H54 (cell line): ENCODE data around the gene SUPT3H.
A peak's percentile ranks its signal among the peaks of the same experiment; 100 is the strongest.
"Not testable (repeated sequence)": the region's sequence is repeated elsewhere in the genome, so short reads cannot be mapped to it uniquely, and the experiment has no call there.

Experiments used
- DNase-seq: peaks from one replicate; pipeline ENCODE4 v3.0.0; 2011; ENCODE audit warnings: low spot score, mixed read lengths; ENCODE audit not compliant: insufficient read length
- FAIRE-seq: peaks from 3 replicates; lab custom pipeline; 2011; peaks lifted over from hg19 to GRCh38; lab: Jason Lieb, UNC
- POLR2A ChIP-seq: IDR thresholded peaks from 2 replicates; pipeline ENCODE4 v1.6.1; 2011; ENCODE audit warnings: low read depth, mild to moderate bottlenecking, low read length

SUPT3H gene

DNA sequence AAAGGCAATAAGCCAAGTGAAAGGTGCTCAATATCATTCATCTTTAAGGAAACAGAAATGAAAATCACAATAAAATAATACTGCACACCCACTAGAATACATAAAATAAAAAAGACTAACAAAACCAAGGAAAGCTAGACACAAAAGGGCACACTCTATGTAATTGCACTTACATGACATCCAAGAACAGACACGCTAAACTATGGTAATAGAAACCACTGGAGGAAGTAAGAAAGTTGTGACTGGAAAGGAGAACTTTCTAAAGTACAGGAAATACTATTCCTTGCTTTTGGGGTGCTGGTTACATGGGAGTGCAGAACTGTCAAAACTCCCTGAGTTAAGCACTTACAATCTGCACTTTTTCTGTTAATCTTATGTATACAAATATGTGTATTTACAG, 303.3 kb downstream of the SUPT3H start:
- no peak for DNase-seq
- no peak for TF ChIP-seq POLR2A
- no peak for FAIRE-seq

DNA sequence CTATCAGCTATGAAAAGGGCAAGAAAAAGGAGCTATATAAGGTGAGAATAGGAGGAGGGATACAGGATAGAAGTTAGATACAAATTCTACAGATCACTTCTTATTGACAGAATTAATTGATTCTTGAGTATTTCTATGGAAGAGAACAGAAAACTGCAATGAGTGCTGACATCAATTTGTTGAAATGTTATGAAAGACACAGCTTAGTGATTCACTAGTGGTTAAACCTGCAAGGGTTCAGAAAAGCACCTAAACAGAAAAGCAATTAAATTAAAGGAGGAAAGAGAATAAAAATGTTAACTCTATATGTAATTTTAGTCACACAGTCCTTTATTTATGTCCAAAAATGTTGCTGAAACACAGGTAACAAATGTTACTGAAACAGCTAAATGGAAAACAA, 304.0 kb downstream of the SUPT3H start:
- TF ChIP-seq POLR2A = no peak
- FAIRE-seq (no peak), DNase-seq (no peak)

DNA sequence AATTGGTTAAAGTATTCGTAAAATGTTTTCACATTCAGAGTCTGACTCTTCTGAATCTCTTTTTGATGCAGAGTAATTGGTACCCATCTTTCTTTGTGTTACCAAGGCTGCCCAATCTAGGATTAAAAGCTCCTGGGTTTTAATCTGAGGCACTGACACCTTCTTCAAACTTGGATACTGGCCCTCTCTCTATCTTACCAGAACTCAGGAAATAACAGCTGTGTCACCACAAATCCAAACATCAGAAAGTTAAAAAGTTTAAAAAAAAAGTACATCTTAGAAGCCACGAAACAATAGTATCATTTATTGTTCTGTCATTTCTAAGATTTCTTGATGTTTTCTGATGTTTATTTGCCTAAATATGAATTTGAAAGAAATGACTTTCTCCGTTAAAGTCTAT, 305.1 kb downstream of the SUPT3H start:
- TF ChIP-seq POLR2A = no peak
- DNase-seq = no peak
- FAIRE-seq = peak; percentile 27

DNA sequence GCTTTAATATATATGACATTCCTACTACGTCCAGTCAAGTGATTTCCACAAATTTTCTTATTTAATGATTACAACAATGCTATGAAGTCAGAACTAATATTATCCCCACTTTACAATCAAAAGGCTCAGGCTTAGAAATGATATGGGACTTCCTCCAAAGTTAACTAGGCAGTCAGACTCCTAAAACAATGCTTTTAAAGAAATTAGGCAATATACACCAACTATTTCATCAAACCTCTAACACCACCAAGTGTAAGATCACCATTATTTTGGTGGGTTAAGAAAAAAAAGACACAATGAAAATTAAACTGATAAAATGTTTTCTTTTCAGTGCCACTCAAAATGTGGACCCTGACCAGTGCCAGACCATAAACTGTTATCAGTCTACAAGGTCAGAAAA, 305.7 kb downstream of the SUPT3H start:
- no peak for DNase-seq
- FAIRE-seq = no peak
- no peak for TF ChIP-seq POLR2A

DNA sequence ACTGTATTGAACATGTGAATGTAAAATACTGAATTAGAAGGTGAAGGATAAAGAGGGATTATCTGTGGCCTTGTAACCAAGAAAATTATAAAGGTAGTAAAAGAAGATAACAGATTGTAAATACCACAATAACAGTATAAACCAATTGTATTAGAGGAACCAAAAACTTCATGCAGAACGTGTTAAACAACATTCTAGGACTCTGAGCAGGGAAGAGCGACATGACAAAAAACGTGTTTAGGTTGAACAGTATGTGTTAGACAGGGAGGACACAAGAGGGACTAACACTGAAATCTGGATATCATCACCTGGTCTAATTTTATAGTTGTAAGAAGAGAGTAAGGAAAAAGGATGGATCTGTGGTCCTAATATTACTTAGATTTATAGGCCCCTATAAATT, 308.6 kb downstream of the SUPT3H start:
- no peak for FAIRE-seq
- DNase-seq = no peak
- no peak for TF ChIP-seq POLR2A

DNA sequence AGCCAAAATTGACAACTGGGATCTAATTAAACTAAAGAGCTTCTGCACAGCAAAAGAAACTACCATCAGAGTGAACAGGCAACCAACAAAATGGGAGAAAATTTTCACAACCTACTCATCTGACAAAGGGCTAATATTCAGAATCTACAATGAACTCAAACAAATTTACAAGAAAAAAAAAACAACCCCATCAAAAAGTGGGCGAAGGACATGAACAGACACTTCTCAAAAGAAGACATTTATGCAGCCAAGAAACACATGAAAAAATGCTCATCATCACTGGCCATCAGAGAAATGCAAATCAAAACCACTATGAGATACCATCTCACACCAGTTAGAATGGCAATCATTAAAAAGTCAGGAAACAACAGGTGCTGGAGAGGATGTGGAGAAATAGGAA, 310.3 kb downstream of the SUPT3H start:
- DNase-seq, FAIRE-seq: not testable (repeated sequence)

DNA sequence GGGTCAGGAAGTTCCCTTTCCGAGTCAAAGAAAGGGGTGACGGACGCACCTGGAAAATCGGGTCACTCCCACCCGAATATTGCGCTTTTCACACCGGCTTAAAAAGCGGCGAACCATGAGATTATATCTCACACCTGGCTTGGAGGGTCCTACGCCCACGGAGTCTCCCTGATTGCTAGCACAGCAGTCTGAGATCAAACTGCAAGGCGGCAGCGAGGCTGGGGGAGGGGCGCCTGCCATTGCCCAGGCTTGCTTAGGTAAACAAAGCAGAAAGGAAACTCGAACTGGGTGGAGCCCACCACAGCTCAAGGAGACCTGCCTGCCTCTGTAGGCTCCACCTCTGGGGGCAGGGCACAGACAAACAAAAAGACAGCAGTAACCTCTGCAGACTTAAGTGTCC, 315.1 kb downstream of the SUPT3H start:
- not testable (repeated sequence) for DNase-seq, FAIRE-seq

DNA sequence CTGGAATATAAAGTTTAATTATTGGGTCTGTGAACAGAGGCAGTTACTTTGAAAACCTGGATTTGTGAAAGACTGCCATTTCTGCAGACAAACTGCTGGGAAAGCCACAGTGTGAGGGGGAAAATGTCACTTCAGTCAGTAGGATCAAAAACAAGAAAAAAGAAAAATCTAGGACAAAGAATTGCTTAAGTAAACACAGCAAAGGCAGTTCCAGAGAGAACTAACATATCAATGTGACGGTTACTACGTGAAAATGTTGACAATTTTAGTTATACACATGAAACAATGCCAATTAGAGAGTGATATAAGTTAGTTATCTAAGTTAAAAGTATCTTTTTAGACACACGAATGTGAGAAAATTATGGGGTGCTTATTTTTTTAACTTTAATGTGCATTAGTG, 320.0 kb downstream of the SUPT3H start:
- TF ChIP-seq POLR2A = no peak
- FAIRE-seq (no peak), DNase-seq (no peak)

DNA sequence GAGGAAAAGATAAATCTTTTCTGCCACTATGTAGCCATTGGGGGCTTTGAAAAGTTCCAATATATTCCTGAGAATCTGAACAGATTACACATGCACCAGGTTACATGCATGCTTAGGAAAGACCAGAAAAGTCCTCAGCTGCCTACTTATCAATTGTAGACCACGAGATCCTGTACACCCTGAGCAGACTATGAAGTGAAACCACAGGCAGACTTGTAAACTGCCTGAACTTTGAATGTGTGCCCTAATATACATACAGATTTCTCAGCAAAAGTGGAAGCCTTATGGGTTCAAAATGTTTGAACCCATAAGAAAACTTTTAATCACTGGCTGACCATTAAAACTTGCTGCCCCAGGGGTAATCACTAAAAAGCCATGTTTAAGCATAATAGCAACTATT, 323.1 kb downstream of the SUPT3H start:
- TF ChIP-seq POLR2A = no peak
- DNase-seq (no peak), FAIRE-seq (no peak)

DNA sequence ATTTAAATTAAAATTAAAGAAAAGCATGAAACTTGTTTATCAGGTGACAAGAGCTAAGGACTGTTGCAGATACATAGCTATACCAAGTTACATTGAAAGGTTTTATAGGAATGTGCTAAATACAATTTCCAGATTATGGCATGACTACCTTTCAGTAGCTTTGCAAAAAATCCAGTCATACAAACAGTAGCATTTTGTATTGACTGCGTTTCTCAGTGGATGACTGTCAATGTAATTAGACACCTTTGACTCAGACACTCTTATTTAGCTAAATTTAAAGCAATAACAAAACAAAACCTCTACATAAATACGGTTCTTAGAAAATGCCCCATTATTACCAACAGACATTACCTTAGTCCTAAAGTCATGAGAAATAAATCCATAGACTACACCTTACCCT, 325.4 kb downstream of the SUPT3H start:
- no peak for TF ChIP-seq POLR2A
- no peak for DNase-seq
- peak; percentile 86 for FAIRE-seq

DNA sequence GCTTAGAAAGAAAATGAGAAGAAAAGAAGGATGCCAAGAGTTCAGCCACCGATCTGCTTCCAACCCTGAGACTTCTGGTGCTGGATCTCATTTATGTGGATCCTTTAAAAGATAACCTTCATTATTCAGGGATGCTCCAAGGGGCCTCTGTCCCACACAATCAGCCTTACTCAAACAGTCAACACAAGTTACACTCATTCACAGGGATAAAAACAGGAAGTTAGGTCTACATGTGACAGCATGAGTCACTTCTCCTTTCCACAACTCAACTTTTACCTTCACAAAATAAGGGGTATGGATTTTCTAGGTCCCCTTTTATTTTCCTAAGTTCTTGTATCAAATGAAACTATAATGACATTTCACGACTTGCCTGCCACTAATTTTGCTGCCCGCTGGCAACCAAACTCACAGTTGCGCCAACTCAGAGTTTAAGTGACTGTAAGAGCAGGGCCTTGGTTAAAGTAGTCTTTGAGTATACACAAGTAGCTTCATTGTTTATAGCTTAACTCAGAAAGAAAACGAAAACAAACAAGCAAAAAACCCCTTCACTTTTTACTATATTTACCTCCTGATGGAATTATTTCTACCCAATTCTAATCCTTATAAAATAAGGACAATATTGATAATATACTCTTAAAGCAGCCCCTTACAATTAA, 328.4 kb downstream of the SUPT3H start:
- FAIRE-seq (peak; percentile 86), DNase-seq (peak; percentile 5)
- no peak for TF ChIP-seq POLR2A

DNA sequence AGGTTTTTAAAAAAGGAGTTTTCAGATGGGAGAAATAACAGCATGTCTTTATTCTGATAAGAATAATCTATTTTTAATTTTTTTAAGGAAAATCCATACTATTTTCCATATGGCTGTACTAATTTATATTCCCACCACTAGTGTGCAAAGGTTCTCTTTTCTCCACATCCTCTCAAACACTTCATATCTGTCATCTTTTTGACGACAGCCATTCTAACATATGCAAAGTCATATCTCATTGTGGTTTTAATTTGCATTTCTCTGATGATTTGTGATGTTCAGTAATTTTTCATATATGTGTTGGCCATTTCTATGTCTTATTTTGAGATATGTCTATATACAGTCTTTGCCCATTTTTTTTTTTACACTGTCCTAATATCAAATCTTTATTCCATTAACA, 330.2 kb downstream of the SUPT3H start:
- no peak for TF ChIP-seq POLR2A
- peak; percentile 50 for FAIRE-seq
- DNase-seq = no peak

DNA sequence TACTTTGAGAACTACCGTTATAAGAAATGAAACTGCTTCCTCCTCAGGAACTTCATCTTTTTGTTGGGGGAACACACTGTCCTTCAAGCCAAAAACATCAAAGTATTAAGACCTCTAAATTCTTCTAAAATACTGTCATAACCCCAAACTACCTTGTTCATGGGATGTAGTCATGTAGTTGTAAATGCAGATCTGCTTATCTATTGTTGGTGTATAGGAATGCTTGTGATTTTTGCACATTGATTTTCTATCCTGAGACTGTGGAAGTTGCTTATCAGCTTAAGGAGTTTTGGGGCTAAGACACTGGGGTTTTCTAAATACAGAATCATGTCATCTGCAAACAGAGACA, 332.5 kb downstream of the SUPT3H start:
- FAIRE-seq (no peak), DNase-seq (no peak)
- no peak for TF ChIP-seq POLR2A

DNA sequence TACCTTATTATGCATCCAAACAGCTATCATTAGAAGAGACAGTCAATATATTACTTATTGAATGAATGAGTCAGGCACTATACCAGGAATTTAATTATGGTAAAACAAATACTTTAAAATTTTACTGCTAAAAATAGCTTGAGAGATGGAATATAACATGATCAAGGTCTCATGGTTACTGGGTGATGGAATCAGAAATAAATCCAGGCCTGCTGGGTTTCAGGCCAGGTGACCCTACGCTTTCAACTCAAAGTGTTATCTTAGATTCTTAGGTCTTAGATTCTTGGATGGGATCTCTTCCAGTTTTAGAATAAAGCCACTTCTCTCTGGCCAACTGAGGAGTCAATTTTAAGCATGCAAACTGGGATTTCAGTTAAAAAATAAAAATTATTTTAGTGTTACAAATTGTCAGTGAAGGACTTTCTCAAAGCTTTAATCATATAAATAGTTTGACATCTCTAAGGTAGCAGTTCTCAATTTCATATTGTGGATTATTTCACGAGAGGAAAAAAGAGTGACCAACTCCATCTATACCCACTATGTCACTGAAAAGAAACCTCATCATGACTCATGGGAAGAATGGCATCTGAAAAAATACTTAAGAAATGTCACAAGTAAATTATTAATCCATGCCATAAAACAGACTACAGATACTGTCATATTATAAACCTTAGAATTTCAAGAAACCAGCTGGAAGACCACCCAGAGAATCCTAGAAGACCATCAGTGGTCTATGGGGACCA, 333.1 kb downstream of the SUPT3H start:
- no peak for FAIRE-seq
- no peak for TF ChIP-seq POLR2A

DNA sequence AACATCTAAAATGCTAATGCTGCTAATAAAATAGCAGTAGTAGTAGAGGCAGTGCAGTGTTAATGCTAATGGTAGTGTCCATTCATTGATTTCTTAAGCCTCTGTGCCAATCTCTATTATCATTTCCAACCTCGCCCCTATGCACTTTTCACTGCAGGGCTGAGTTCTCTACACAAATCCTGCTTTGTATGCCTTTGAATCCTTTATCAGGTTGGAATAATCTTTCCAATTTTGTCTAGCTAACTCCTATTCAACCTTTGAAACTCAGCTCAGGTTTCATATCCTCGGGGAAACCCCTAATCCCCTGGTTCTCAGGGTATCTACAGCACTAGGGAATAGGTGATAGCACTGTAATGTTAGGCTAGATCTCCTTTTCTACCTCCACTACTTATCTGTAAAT, 333.6 kb downstream of the SUPT3H start:
- no peak for TF ChIP-seq POLR2A
- DNase-seq (no peak), FAIRE-seq (no peak)

More for the DNA sequence above, 333.1 kb downstream of the SUPT3H start:
- DNase-seq = no peak

DNA sequence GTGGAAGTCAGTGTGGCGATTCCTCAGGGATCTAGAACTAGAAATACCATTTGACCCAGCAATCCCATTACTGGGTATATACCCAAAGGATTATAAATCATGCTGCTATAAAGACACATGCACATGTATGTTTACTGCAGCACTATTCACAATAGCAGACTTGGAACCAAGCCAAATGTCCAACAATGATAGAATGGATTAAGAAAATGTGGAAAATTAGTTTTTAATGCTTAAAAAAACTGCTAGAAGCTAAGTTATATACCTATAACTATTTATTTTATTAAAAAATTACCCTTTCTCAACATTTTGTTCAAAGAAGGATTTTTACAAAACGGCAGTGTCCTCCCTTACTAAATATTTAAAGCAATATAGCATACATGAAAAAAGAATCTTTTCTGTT, 335.1 kb downstream of the SUPT3H start:
- not testable (repeated sequence) for DNase-seq, FAIRE-seq
